Spinal cord (tissue), 10 donors: ENCODE measurements around the gene CNIH4. TPM values are rescaled to one million over a fixed set of nuclear protein-coding genes. Genes with fewer than 3 reads are reported as not detected.
"Not testable (repeated sequence)": the region's sequence is repeated elsewhere in the genome, so short reads cannot be mapped to it uniquely, and the experiment has no call there.

Experiments
- DNase-seq, 6 donors: peaks; one replicate each; pipeline versions ENCODE4 v3.0.0 to v3.0.0-alpha.2; 2013 to 2015; ENCODE audit warnings: low spot score in 6 of 6, low read depth in 4 of 6
- H3K27ac ChIP-seq: one replicate; pipeline ENCODE4 v1.5.1; 2013; ENCODE audit warnings: low read depth, low read length, control low read depth
- H3K27me3 ChIP-seq: one replicate; pipeline ENCODE4 v1.6.1; 2013; ENCODE audit warnings: low read length; ENCODE audit not compliant: control insufficient read depth, insufficient read depth
- H3K36me3 ChIP-seq: one replicate; pipeline ENCODE4 v1.6.1; 2013; ENCODE audit warnings: low read length; ENCODE audit not compliant: control insufficient read depth, insufficient read depth
- H3K4me1 ChIP-seq: one replicate; pipeline ENCODE4 v1.6.1; 2013; ENCODE audit warnings: low read length; ENCODE audit not compliant: control insufficient read depth, insufficient read depth
- H3K4me3 ChIP-seq: one replicate; pipeline ENCODE4 v1.5.1; 2013; ENCODE audit warnings: low read depth, low read length, control low read depth
- H3K9me3 ChIP-seq: one replicate; pipeline ENCODE4 v1.6.1; 2013; ENCODE audit warnings: low read length; ENCODE audit not compliant: control insufficient read depth, insufficient read depth
- WGBS: methylation state at CpG from one replicate; pipeline ENCODE4 v1.1.5; 2013; ENCODE audit warnings: missing lambda C conversion rate; ENCODE audit not compliant: insufficient coverage; 5-methylcytosine and 5-hydroxymethylcytosine counted together
- long read RNA-seq, 4 donors: transcript quantifications; one replicate each; lab custom pipeline, GENCODE V29; 2026
- polyA plus RNA-seq, 2 donors: library from polyadenylated mRNA; unstranded; fragments of 120-200 nt; gene quantifications; one replicate each; pipeline ENCODE4 v1.2.1, GENCODE V29; 2013; ENCODE audit not compliant: insufficient read length in 2 of 2
- total RNA-seq, 2 donors: library from RNA; depleted of rRNA in 1 of 2; stranded (reverse); fragments of 120-200 nt in 1 of 2; fragments of >200 nt in 1 of 2; gene quantifications; one replicate each; pipeline versions ENCODE4 v1.2.3 to v1.2.4, GENCODE V29; 2013 to 2014
- donor health status: healthy.

Gene CNIH4
- total RNA-seq (10 to 100 TPM; 32.5 to 46.1 TPM), polyA plus RNA-seq (10 to 100 TPM; 33.2 to 33.4 TPM)
- long read RNA-seq, donor 1, full-length matches to known transcripts = 41 of 41 reads
- long read RNA-seq, donor 1, partial matches to known transcripts = 0 of 41 reads
- long read RNA-seq, donor 1, other reads (novel, unspliced or antisense) = 0 of 41 reads
- long read RNA-seq, donor 2, full-length matches to known transcripts = 22 of 22 reads
- long read RNA-seq, donor 2, partial matches to known transcripts = 0 of 22 reads
- long read RNA-seq, donor 2, other reads (novel, unspliced or antisense) = 0 of 22 reads
- long read RNA-seq, donor 3, full-length matches to known transcripts = 18 of 18 reads
- long read RNA-seq, donor 3, partial matches to known transcripts = 0 of 18 reads
- long read RNA-seq, donor 3, other reads (novel, unspliced or antisense) = 0 of 18 reads
- long read RNA-seq, donor 4, full-length matches to known transcripts = 79 of 102 reads
- long read RNA-seq, donor 4, partial matches to known transcripts = 23 of 102 reads
- long read RNA-seq, donor 4, other reads (novel, unspliced or antisense) = 0 of 102 reads

DNA sequence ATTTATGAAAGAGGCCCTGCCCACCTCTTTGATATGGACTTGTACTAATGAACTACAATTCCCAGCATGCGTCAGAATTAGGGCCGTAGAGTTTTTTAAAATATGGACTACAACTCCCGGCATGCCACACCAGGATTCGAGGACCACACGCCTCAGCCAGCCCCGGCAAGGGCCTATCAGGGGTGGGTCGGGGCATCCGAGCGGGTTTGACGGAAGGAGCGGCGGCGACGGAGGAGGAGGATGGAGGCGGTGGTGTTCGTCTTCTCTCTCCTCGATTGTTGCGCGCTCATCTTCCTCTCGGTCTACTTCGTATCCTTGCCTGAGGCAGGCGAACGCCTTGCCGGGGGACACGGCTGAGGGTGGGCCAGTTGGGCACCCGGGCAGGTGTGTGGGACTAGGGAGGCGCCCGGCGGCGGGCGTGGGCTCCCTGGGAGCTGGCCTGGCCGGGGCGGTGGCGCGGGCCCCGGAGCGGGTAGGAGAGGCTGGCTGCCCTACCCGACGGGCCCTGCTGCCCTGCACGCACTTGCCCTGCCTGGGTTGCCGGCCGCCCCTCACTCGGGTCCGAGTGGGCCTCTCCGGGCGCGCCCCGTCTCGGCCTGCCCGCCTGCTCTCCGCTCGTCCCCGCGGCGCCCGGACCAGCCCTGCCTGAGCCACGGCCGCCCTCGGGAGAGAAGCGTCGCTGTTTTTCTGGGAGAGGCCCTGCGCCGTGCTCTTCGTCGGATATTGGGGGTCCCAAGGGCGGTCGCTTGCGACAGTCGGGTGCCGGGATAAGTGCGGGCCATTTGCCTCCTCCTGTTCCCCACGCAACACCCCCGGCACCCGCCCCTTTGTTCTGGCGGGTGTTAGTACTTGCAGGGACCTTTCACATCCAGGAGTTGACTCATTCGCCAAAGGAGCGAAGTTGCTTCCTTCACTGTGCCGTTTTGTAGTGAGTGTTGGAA lies at the start of gene CNIH4:
TSS of gene CNIH4 (plus strand) at position 195 of the 941 bp plus-strand sequence. CDS start at position 241, 46 bp downstream.
- peak; percentile 89 to 99 (median 92) for DNase-seq
- H3K4me3 ChIP-seq = peak within 1 kb of the TSS; percentile 85
- peaks cover 5% of the 10 kb centered on the region for H3K36me3 ChIP-seq
- no peaks in the 10 kb centered on the region for H3K27me3 ChIP-seq
- H3K27ac ChIP-seq = peak within 1 kb of the TSS; percentile 79
- WGBS = under 1% methylated on average over 71 of the region's 78 CpGs
- no peaks in the 10 kb centered on the region for H3K9me3 ChIP-seq
- peaks cover 8% of the 10 kb centered on the region for H3K4me1 ChIP-seq

DNA sequence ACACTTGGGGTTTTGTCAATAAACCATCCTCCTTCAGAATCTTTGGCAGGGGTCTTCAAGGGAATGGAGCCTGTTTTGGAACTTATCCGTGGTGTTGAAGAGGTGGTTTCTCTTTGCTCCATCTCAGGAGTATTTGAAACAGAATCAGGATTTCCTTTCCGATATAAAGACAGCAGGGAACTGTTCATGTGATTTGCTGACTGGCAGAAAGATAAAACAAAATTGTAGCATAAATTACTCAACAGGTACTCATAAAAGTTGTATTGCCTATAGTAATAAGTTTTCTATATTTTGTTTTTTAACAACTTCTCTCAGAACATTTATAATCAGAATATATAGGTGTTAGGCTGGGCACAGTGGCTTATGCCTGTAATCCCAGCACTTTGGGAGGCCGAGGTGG lies 48.6 kb upstream of the CNIH4 start:
- no peak overlapping the region for H3K27ac ChIP-seq
- no peaks in the 10 kb centered on the region for H3K27me3 ChIP-seq
- peaks cover 55% of the 10 kb centered on the region for H3K36me3 ChIP-seq
- 93% methylated on average over 2 of the region's 3 CpGs for WGBS
- no peaks in the 10 kb centered on the region for H3K9me3 ChIP-seq
- no peaks in the 10 kb centered on the region for H3K4me1 ChIP-seq
- no peak overlapping the region for H3K4me3 ChIP-seq
- no peak for DNase-seq

DNA sequence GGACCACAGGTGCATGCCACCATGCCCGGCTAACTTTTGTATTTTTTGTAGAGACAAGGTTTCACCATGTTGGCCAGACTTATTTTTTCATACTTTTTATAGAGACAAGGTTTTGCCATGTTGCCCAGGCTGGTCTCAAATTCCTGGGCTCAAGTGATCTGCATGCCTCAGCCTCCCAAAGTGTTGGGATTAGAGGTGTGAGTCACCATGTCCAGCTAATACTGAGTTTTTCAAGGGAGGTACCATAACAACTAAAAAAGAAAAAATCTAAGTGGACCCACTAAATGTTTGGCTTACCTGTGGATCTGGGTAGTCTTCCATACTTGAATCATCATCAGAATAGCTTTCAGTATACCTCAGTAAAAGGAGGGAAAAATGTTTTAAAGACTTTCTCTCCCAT lies 45.2 kb upstream of the CNIH4 start:
- no CpG with 5 or more reads among the region's 1 CpG for WGBS
- not testable (repeated sequence) for H3K4me3 ChIP-seq, H3K4me1 ChIP-seq, H3K27me3 ChIP-seq, H3K9me3 ChIP-seq, DNase-seq, H3K27ac ChIP-seq
- H3K36me3 ChIP-seq = peaks cover 43% of the 10 kb centered on the region

DNA sequence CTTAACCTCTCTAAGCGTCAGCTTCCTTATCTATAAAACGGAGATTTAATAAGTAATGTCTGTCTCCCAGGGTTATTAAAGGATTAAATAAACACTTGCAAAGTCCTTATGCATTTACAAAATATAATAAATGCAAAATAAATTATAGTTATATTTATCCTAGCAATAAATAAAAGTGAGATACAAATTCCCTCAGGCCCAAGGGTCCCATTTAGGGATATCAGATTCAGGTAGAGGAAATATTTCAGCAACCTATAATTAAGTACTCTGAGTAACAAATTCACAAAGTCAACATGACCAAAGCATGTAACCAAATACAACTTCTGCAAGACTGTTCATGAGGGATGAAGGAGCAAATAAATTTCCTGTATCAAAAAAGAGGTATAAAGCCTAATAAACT lies 44.7 kb upstream of the CNIH4 start:
- WGBS = no CpG with 5 or more reads among the region's 2 CpGs
- DNase-seq = no peak
- Histone ChIP-seq H3K27ac (no peak overlapping the region), H3K9me3 (no peaks in the 10 kb centered on the region), H3K4me3 (no peak overlapping the region), H3K4me1 (no peaks in the 10 kb centered on the region), H3K27me3 (no peaks in the 10 kb centered on the region), H3K36me3 (peaks cover 44% of the 10 kb centered on the region)

DNA sequence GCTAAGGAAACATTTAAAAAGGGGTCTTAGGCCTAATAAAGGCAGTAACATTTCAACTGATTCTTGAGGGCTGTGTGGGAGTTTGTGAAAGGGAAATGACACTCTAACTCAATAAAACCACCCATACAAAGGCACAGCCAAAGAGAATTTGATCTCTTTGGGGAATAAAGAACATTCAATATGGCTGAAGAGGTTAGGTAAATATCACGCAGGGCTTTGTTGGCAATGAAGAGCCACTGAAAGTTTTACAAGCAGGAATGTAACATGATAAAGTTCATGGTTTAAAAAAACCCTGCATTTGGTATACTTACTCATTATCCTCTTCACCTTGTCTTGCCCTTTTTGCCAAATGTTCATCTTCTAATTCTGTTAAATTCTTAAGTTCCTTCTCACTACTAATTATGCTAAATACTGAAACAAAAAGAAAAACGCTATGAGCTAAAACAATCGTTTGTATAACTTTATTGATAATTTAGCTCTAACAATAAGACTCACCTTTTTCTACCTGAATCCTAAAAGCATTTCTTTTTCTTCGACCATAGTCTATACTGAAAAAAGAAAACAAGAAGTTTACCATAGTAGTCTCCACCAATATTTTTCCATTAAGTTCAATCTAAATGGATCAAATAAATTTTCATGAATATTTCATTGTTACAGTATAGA lies 39.2 kb upstream of the CNIH4 start:
- Histone ChIP-seq H3K9me3 (no peaks in the 10 kb centered on the region), H3K4me1 (no peaks in the 10 kb centered on the region), H3K27me3 (no peaks in the 10 kb centered on the region), H3K4me3 (no peak overlapping the region), H3K36me3 (peaks cover 15% of the 10 kb centered on the region), H3K27ac (no peak overlapping the region)
- DNase-seq = no peak
- no CpG with 5 or more reads among the region's 4 CpGs for WGBS

DNA sequence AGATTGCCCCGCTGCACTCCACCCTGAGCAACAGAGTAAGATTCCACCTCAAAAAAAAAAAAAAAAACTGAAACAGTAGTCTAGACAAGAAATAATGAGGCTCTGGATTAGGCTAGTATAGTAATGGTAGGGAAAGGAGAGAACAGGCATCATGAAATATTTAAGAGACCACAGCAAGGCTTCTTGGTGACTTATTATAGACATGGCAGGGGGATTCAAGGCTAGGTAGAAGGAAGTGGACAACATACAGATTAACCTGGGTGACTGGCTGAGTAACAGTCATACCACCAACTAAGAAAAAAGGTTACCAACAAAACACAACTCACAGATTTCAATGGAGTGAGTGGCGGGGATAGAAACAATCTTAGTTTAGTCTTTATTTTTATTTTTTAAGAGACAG lies 35.0 kb upstream of the CNIH4 start:
- no peak for DNase-seq
- Histone ChIP-seq H3K27ac (no peak overlapping the region), H3K4me3 (no peak overlapping the region), H3K36me3 (peaks cover 13% of the 10 kb centered on the region), H3K9me3 (no peaks in the 10 kb centered on the region), H3K27me3 (no peaks in the 10 kb centered on the region), H3K4me1 (no peaks in the 10 kb centered on the region)
- WGBS = no CpG with 5 or more reads among the region's 2 CpGs

DNA sequence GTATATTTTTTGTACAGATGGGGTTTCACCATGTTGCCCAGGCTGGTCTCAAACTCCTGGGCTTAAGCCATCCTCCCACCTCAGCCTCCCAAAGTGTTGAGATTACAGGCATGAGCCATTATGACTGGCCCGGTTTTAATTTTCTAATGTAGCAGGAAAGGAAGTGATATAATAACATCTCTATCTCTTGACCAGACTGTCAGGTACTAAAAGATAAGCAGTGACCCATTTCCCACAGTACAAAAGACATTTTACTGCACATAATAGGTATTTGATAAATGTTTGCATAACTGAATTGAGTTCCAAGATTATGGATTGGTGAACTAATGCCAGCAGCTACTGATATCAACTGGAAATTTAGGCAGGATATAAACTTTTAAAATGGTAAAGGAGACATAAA lies 30.7 kb upstream of the CNIH4 start:
- Histone ChIP-seq H3K36me3 (peaks cover 11% of the 10 kb centered on the region), H3K27ac (no peak overlapping the region), H3K4me3 (no peak overlapping the region), H3K27me3 (no peaks in the 10 kb centered on the region), H3K4me1 (peaks cover 8% of the 10 kb centered on the region), H3K9me3 (no peaks in the 10 kb centered on the region)
- no peak for DNase-seq
- WGBS = no CpG with 5 or more reads among the region's 1 CpG

DNA sequence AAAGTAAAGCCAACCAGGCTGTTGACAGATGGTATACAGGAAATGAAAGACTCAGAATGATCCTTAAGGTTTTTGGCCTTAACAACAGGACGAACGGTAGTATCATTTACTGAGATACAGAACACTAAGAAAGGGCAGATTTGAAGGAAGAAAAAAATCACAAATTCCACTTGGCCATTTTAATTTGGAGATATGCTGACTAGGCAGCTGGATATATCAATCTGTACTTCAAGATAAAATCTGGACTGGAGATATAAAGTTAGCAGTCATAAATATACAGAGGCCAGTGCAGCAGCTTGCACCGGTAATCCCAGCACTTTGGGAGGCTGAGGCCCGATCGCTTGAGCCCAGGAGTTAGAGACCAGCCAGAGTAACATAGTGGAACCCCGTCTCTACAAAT lies 28.0 kb upstream of the CNIH4 start:
- DNase-seq = no peak
- no peak overlapping the region for H3K27ac ChIP-seq
- WGBS = 92% methylated on average over 2 of the region's 6 CpGs
- H3K9me3 ChIP-seq = no peaks in the 10 kb centered on the region
- H3K4me3 ChIP-seq = no peak overlapping the region
- H3K36me3 ChIP-seq = peaks cover 11% of the 10 kb centered on the region
- H3K4me1 ChIP-seq = peaks cover 8% of the 10 kb centered on the region
- no peaks in the 10 kb centered on the region for H3K27me3 ChIP-seq

DNA sequence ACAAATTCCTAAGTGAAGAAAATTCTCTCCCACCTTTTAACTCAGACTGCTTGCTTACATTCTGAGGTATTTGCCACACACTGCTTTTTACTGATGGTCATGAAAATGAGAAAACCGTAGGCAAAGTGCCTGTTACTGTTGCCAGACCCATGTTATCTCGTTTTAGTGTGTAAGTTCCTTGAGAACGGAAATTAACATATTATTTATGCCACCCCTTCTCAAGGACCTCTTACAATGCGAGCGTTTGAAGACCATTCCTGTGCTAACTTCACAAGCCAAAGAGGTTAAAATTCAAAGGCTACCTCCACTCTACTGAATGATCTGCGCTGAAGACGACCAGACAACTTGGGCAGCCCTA lies 27.2 kb upstream of the CNIH4 start:
- Histone ChIP-seq H3K27me3 (no peaks in the 10 kb centered on the region), H3K27ac (peak overlapping the region; percentile 95), H3K4me1 (peaks cover 8% of the 10 kb centered on the region), H3K9me3 (no peaks in the 10 kb centered on the region), H3K36me3 (peaks cover 9% of the 10 kb centered on the region), H3K4me3 (peak overlapping the region; percentile 90)
- DNase-seq = no peak
- WGBS = 0% methylated on average over 4 of the region's 7 CpGs
